ENCODE measurements around the gene BLOC1S5. TPM values are rescaled to one million over a fixed set of nuclear protein-coding genes. Genes with fewer than 3 reads are reported as not detected.

Gene BLOC1S5
- polyA plus RNA-seq, 1 experiment: 3.3 TPM

- no peaks in the 10 kb centered on the region for H3K36me3 ChIP-seq (ENCODE audit: control insufficient read depth, insufficient read depth, low read length)
- no peak for TF ChIP-seq CTCF (IDR thresholded peaks at IDR 0.05; ENCODE audit: insufficient read depth, low read depth, low read length)
- DNase-seq (ENCODE audit: low read depth): no peak
- ChIA-PET POLR2A (no interaction called here), CTCF (interaction anchor here (1.4 kb wide), 1 partner anchor 256 kb away, joined by 3 read pairs; no protein-coding TSS in a partner anchor)
- H3K4me3 ChIP-seq (ENCODE audit: low read depth, low read length): no peak overlapping the region
- peaks cover 5% of the 10 kb centered on the region for H3K27me3 ChIP-seq (ENCODE audit: control insufficient read depth, insufficient read depth, low read length)
Measured at GRCh38 chr6:7979831-7980230, 84.4 kb downstream of the BLOC1S5 start.

DNA sequence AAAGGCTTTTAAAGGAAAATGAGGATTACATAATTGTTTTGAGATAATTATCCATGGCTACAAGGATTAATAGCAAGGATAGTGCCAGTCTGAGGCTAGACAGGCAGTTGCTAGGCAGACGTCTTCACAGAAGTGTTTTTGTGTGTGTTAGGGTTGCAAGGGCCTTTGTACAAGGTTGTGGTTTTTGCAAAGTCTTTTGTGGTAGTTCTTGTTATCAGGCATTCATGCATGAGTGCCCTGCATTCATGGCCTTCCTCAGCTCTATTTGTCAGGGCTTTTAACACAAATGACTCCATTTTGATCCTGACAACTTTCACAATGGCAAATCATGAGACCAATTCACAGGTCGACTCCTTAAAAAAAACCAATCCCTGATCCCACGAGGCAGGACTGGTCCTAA lies 85.5 kb downstream of the BLOC1S5 start:
- CTCF ChIA-PET: no interaction called here
- no peak for TF ChIP-seq CTCF (IDR thresholded peaks at IDR 0.05; ENCODE audit: insufficient read depth, low read depth, low read length)
- Histone ChIP-seq H3K36me3 (ENCODE audit: control insufficient read depth, insufficient read depth, low read length) (no peaks in the 10 kb centered on the region), H3K4me3 (ENCODE audit: low read depth, low read length) (no peak overlapping the region), H3K27me3 (ENCODE audit: control insufficient read depth, insufficient read depth, low read length) (peaks cover 5% of the 10 kb centered on the region)
- POLR2A ChIA-PET: no interaction called here
- no peak for DNase-seq (ENCODE audit: low read depth)

DNA sequence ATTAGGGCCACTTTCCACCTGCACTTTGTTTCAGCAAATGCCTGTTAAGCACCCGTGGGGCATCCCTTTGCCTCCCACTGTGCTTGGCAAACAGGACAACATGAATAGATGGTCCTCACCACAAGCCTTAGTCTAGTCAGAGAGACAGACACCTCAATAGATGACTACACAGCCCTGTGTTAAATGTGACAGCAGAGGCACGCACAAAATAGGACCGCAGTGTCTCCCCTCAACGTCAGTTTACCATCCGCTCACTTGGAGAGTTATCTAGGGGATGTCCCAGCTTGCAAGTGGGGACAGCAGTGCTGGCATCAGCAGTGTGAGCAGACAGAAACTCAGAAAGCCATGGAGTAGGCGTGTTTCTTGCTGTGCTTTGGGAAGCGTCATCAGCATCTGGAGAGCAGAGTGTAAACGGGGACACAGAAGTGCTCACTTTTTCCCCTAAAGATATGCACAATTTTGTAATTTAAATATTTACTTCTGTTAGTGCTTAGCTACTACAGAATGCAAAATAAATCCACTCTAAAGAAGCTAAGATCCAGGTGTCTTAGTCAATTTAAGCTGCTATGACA lies 87.6 kb downstream of the BLOC1S5 start:
- CTCF ChIA-PET: interaction anchor here (0.9 to 1.1 kb wide), 2 partner anchors 9 to 30 kb away, joined by 3 read pairs; no protein-coding TSS in a partner anchor
- Histone ChIP-seq H3K27me3 (ENCODE audit: control insufficient read depth, insufficient read depth, low read length) (peaks cover 5% of the 10 kb centered on the region), H3K36me3 (ENCODE audit: control insufficient read depth, insufficient read depth, low read length) (no peaks in the 10 kb centered on the region), H3K4me3 (ENCODE audit: low read depth, low read length) (no peak overlapping the region)
- POLR2A ChIA-PET: no interaction called here
- no peak for DNase-seq (ENCODE audit: low read depth)
- no peak for TF ChIP-seq CTCF (IDR thresholded peaks at IDR 0.05; ENCODE audit: insufficient read depth, low read depth, low read length)

GRCh38 chr6:7975764-7976146 lies 88.4 kb downstream of the BLOC1S5 start:
- DNase-seq (ENCODE audit: low read depth): no peak
- no peaks in the 10 kb centered on the region for H3K36me3 ChIP-seq (ENCODE audit: control insufficient read depth, insufficient read depth, low read length)
- ChIA-PET CTCF (interaction anchor here (0.7 kb wide), 1 partner anchor 17 kb away, joined by 4 read pairs; no protein-coding TSS in a partner anchor), POLR2A (no interaction called here)
- H3K27me3 ChIP-seq (ENCODE audit: control insufficient read depth, insufficient read depth, low read length): peaks cover 5% of the 10 kb centered on the region
- H3K4me3 ChIP-seq (ENCODE audit: low read depth, low read length): no peak overlapping the region
- no peak for TF ChIP-seq CTCF (IDR thresholded peaks at IDR 0.05; ENCODE audit: insufficient read depth, low read depth, low read length)

GRCh38 chr6:7974938-7975763 lies 89.0 kb downstream of the BLOC1S5 start:
- Histone ChIP-seq H3K36me3 (ENCODE audit: control insufficient read depth, insufficient read depth, low read length) (no peaks in the 10 kb centered on the region), H3K27me3 (ENCODE audit: control insufficient read depth, insufficient read depth, low read length) (peaks cover 5% of the 10 kb centered on the region), H3K4me3 (ENCODE audit: low read depth, low read length) (peak overlapping the region; percentile 0; the same call in 1 of the 2 replicates)
- no peak for TF ChIP-seq CTCF (IDR thresholded peaks at IDR 0.05; ENCODE audit: insufficient read depth, low read depth, low read length)
- ChIA-PET POLR2A (no interaction called here), CTCF (interaction anchor here (0.7 kb wide), 1 partner anchor 17 kb away, joined by 4 read pairs; no protein-coding TSS in a partner anchor)
- DNase-seq (ENCODE audit: low read depth): peak; percentile 72

All from BJ (cell line).